Nephron progenitor cell (in vitro differentiated cells): ENCODE measurements around the gene MTTP.

Experiments used
- DNase-seq: peaks from one replicate; pipeline ENCODE4 v3.0.0; 2021
- H3K27ac Mint-ChIP-seq: 2 replicates; pipeline ENCODE4 v1.8.0; 2021; ENCODE audit warnings: mild to moderate bottlenecking, moderate library complexity, mixed read lengths
- H3K27me3 Mint-ChIP-seq: 2 replicates; pipeline ENCODE4 v1.8.0; 2021; ENCODE audit warnings: mild to moderate bottlenecking, low read depth, mixed read lengths; ENCODE audit not compliant: poor library complexity
- H3K36me3 Mint-ChIP-seq: 2 replicates; pipeline ENCODE4 v1.8.0; 2021; ENCODE audit warnings: low read depth, mixed read lengths
- H3K4me1 Mint-ChIP-seq: 2 replicates; pipeline ENCODE4 v1.8.0; 2021; ENCODE audit warnings: mixed read lengths
- H3K4me3 Mint-ChIP-seq: 2 replicates; pipeline ENCODE4 v1.8.0; 2021; ENCODE audit warnings: mild to moderate bottlenecking, moderate library complexity, mixed read lengths
- H3K9me3 Mint-ChIP-seq: 2 replicates; pipeline ENCODE4 v1.8.0; 2021; ENCODE audit warnings: mild to moderate bottlenecking, moderate library complexity, mixed read lengths
- TF ChIP-seq, protein P1 (sequence below): fragments of 200-600 bp; sonication (generic); IDR thresholded peaks from 2 replicates; pipeline ENCODE4 v1.5.0; 2021; ENCODE audit warnings: antibody characterized with exemption

MTTP gene

DNA sequence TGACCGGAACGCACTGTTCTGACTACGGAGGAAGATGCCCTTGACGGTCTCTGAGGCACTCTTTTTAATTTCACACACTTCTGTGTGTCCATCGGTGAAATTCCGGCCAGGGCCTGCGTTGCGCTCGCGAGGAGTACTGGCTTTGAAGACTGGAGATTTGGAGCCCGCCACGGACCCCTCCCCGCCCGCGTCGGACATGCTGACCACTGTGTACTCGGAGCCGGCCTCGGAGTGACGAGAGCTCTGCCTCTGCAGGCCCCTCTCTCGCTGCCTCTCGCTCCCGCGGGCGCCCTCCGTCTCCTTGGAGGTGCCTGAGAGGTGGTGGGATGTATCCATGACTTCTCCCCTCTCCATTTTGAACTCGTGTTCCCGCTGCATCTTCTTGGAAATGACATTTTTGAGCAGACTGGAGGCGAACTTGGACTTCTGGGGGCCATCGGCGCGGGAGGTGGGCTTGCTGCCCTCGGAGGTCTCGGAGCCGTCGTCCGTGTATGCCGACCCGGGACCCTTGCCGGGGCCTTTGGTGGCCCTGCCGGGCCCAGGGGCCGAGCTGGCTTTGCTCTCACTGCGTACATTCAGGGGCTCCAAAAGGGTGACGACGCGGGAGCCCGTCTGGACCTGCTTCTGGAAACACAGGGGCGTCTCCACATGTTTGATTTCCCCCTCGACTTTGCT is 77.3 kb downstream of the MTTP start:
- no peaks in the 10 kb centered on the region for H3K36me3 Mint-ChIP-seq
- DNase-seq: no peak
- H3K27me3 Mint-ChIP-seq: no peaks in the 10 kb centered on the region
- peaks cover 11% of the 10 kb centered on the region for H3K9me3 Mint-ChIP-seq
- H3K4me1 Mint-ChIP-seq: peaks cover 58% of the 10 kb centered on the region
- no peak overlapping the region for H3K27ac Mint-ChIP-seq
- H3K4me3 Mint-ChIP-seq: no peak overlapping the region
- TF ChIP-seq, protein P1, sequence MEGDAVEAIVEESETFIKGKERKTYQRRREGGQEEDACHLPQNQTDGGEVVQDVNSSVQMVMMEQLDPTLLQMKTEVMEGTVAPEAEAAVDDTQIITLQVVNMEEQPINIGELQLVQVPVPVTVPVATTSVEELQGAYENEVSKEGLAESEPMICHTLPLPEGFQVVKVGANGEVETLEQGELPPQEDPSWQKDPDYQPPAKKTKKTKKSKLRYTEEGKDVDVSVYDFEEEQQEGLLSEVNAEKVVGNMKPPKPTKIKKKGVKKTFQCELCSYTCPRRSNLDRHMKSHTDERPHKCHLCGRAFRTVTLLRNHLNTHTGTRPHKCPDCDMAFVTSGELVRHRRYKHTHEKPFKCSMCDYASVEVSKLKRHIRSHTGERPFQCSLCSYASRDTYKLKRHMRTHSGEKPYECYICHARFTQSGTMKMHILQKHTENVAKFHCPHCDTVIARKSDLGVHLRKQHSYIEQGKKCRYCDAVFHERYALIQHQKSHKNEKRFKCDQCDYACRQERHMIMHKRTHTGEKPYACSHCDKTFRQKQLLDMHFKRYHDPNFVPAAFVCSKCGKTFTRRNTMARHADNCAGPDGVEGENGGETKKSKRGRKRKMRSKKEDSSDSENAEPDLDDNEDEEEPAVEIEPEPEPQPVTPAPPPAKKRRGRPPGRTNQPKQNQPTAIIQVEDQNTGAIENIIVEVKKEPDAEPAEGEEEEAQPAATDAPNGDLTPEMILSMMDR: no peak

DNA sequence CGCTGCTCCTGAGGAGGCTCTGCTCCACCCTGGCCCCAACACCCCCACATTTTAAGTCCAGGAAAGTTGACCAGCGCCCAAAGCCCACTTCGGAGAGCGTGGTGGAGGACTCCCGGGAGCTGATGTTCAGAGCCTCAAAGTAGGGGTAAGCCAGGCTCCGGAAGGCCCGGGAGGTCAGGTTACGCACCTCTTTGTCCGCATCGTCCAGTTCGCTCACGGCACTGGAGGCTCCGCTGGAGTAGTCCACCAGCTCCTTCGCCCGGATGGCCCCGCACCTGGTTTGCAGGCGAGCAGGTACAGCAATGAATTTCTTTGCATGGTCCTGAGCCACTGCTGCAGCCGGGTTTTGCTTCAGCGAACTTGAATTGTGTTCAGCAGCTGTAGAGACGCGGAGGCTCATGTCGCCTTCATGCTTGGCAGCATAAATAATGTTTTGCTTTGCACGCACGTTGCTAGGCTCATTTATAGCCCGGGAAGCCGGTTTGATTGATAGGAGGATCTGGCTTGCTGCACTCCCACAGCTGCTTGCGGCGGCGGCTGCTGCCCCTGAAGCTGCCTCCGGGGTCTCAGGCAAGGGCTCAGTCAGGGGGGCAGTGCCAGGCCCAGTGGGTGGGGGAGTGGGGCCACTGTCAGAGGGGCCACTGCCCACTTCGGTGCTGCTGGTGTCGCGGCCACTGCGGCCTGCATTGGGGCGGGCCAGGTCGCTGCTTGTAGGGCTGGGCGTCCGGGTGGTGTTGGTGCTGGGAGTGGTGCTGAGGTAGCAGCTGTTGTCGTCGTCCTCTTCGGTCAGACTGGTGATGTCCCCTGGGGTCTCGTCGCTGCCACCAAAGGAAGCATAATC is 78.2 kb downstream of the MTTP start:
- no peak overlapping the region for H3K27ac Mint-ChIP-seq
- TF ChIP-seq, protein P1: no peak
- no peak overlapping the region for H3K4me3 Mint-ChIP-seq
- no peaks in the 10 kb centered on the region for H3K27me3 Mint-ChIP-seq
- H3K4me1 Mint-ChIP-seq: peaks cover 51% of the 10 kb centered on the region
- DNase-seq: peak; percentile 39
- no peaks in the 10 kb centered on the region for H3K36me3 Mint-ChIP-seq
- peaks cover 11% of the 10 kb centered on the region for H3K9me3 Mint-ChIP-seq

DNA sequence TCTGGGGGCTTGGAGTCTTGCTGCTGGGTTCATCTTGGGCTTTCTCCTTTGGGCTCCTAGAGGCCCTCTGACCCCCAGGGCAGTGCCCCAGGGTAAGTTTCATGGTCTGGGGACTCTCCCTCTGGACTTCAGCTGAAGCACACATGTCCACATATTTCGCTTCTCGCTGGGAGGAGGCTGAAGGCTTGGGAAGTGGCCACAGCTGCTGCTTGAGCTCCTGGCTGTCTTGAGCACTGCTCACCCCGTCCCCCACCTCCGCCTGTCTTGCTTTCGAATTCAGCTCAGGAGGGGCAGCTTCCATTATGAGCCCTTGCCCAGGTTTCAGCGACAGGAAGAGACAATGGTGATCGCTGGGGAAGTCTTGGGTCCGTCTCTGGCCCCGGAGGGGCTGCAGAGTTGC is 79.3 kb downstream of the MTTP start:
- Mint-ChIP-seq H3K27me3 (peaks cover 4% of the 10 kb centered on the region), H3K27ac (no peak overlapping the region), H3K9me3 (peaks cover 11% of the 10 kb centered on the region), H3K4me3 (no peak overlapping the region), H3K4me1 (peaks cover 49% of the 10 kb centered on the region), H3K36me3 (no peaks in the 10 kb centered on the region)
- TF ChIP-seq, protein P1: no peak
- no peak for DNase-seq

DNA sequence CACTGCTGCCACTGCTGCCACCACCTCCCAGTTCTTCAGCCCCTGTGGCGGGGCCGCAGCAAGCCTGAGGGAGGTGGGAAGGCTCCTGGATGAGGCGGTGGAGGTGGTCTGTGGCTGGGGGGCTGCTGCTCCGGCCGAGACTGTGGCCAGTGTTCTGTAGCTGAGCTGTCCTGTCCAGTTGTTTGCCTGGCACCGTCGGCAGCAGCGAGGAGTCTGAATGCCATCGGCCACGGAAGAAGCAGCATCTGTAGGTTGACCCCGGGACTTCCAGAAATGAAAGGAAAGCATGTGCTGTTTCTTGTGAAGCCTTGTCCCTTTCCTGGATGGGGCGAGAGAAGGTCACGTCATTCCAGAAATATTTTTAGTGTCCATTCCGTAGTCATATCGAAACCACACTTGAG is 79.7 kb downstream of the MTTP start:
- Mint-ChIP-seq H3K4me1 (peaks cover 49% of the 10 kb centered on the region), H3K36me3 (no peaks in the 10 kb centered on the region), H3K9me3 (peaks cover 11% of the 10 kb centered on the region), H3K27ac (peak overlapping the region; percentile 20), H3K27me3 (peaks cover 4% of the 10 kb centered on the region), H3K4me3 (no peak overlapping the region)
- no peak for DNase-seq
- TF ChIP-seq, protein P1: no peak

DNA sequence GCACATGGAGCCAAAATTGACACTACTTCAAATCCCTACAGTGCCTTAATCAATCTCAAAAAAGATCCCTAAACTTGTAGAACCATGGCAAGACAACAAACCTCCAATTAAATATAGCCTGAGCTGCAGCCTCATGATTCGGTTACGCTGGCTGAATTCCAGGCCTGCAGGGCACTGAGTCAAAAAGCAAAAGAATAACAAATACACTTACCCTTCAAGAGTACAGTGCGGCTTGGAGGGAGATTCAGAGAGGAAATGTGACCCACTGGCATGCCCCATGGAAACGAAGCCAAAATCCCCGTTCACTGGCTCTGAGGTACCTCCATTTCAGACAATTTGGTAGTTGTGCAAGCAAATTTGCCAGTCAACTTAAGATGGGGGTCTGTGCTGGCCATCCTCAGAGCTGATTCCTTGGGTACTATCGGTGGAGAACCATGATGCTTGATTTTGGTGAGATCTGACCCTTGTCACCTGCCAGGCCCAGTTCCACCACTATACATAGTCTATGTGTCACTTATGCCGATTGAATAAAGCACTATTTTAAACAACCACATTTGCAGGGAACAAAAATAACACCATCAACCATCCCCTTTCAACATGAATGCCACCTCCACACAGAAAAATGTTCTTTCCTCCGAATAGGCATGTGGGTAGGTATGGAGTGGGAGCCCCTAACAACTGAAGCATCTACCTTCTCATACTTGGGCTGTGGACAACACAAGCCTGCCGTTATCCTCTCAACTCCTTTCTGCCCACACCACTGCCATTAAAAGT is 80.9 kb downstream of the MTTP start:
- peaks cover 11% of the 10 kb centered on the region for H3K9me3 Mint-ChIP-seq
- H3K36me3 Mint-ChIP-seq: no peaks in the 10 kb centered on the region
- DNase-seq: no peak
- peaks cover 47% of the 10 kb centered on the region for H3K4me1 Mint-ChIP-seq
- no peak overlapping the region for H3K4me3 Mint-ChIP-seq
- H3K27ac Mint-ChIP-seq: no peak overlapping the region
- H3K27me3 Mint-ChIP-seq: peaks cover 4% of the 10 kb centered on the region
- TF ChIP-seq, protein P1: no peak
